ENCODE results near the gene TLE1. TPM values are rescaled to one million over a fixed set of nuclear protein-coding genes. Genes with fewer than 3 reads are reported as not detected.

Gene TLE1
- total and polyA plus RNA-seq, 10 of the 15 experiments (the other 5 are each of a cell fraction or from before 2014, with no cell fraction given), result 0.04 to 0.23 (median 0.10) TPM; not detected in 6

DNA sequence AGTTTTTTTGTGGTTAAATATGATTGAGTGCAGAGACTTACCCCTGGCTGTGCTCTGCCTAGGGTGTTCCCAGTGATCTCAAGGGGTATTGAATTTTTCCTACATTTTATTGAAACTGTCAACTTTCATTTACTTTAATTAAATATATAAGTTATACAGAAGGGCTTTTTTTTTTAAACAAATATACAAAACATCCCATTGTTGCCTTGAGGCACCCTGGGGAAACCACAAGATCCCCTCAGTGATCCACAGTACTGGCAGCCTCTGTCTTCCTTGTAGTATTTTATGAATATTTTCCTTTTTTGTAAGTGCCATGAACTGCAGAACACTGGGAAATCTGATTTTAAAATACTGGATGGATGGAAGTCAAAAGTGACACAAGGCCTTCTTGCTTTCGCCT lies 123.7 kb downstream of the TLE1 start:
- BruUV-seq (replicated peaks), result no TSS peak
- H2AFZ ChIP-seq (ENCODE audit: control insufficient read depth, low read depth, low read length), result no peak overlapping the region
- WGBS (ENCODE audit: insufficient coverage, insufficient replicate concordance, low lambda C conversion rate, missing lambda C conversion rate), result 44% methylated on average over 1 of the region's 1 CpG
- RAD21 ChIA-PET (ENCODE audit: unreplicated experiment), result no interaction called here
- no peaks in the 10 kb centered on the region for H3K36me3 ChIP-seq (ENCODE audit: control insufficient read depth in 2 of 2, insufficient read depth in 2 of 2, low read length in 1 of 2)
- no peak overlapping the region for H3K9ac ChIP-seq (ENCODE audit: control insufficient read depth, insufficient read depth, low read length)
- no peaks in the 10 kb centered on the region for H3K4me1 ChIP-seq (ENCODE audit: control insufficient read depth, insufficient read depth, low read length)
- CTCF ChIA-PET, result no interaction called here
- H3K79me2 ChIP-seq (ENCODE audit: control insufficient read depth, insufficient read depth, low read length), result no peaks in the 10 kb centered on the region
- TF ChIP-seq SREBF2 (IDR thresholded peaks at IDR 0.05; ENCODE audit: low read length), result no peak
- no peak for TF ChIP-seq TAF1 (IDR thresholded peaks at IDR 0.05; ENCODE audit: borderline replicate concordance, low read depth, low read length)
- no peak for TF ChIP-seq TBL1XR1 (IDR thresholded peaks at IDR 0.05; ENCODE audit: low read depth, low read length)
- no peak for TF ChIP-seq GABPA (IDR thresholded peaks at IDR 0.05; ENCODE audit: low read depth)
- TF ChIP-seq, protein P1, sequence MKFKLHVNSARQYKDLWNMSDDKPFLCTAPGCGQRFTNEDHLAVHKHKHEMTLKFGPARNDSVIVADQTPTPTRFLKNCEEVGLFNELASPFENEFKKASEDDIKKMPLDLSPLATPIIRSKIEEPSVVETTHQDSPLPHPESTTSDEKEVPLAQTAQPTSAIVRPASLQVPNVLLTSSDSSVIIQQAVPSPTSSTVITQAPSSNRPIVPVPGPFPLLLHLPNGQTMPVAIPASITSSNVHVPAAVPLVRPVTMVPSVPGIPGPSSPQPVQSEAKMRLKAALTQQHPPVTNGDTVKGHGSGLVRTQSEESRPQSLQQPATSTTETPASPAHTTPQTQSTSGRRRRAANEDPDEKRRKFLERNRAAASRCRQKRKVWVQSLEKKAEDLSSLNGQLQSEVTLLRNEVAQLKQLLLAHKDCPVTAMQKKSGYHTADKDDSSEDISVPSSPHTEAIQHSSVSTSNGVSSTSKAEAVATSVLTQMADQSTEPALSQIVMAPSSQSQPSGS (IDR thresholded peaks at IDR 0.05; ENCODE audit: low read length), result no peak
- TF ChIP-seq JUND (IDR thresholded peaks at IDR 0.05; ENCODE audit: low read depth, low read length), result no peak
- no peak for TF ChIP-seq SUPT20H (IDR thresholded peaks at IDR 0.05; ENCODE audit: borderline replicate concordance, control insufficient read depth, low read depth, low read length)
- no peak overlapping the region for H3K4me3 ChIP-seq
- POLR2A ChIA-PET, result no interaction called here
- SMC1A ChIA-PET (ENCODE audit: uncharacterized antibody, unreplicated experiment), result no interaction called here
- in situ Hi-C loops (cut with MboI) (no loop called here), intact Hi-C loops (cut with micrococcal nuclease; ENCODE audit: unreplicated experiment) (no loop called here)
- no peaks in the 10 kb centered on the region for H3K9me3 ChIP-seq (replicated peaks; ENCODE audit: control insufficient read depth, insufficient read depth, low read length)
- H3K27me3 ChIP-seq (replicated peaks in 1 of 2; ENCODE audit: control insufficient read depth in 2 of 2, insufficient read depth in 2 of 2, low read length in 1 of 2), result no peaks in the 10 kb centered on the region
- H4K20me1 ChIP-seq (ENCODE audit: control insufficient read depth, insufficient read depth), result no peaks in the 10 kb centered on the region
- no peak for ATAC-seq
- no peak for DNase-seq (ENCODE audit: low read depth, low spot score)
- FAIRE-seq, result no peak
- H3K27ac ChIP-seq (ENCODE audit: control insufficient read depth, insufficient read depth), result no peak overlapping the region
- H3K4me2 ChIP-seq (ENCODE audit: control insufficient read depth, insufficient read depth), result no peak overlapping the region

DNA sequence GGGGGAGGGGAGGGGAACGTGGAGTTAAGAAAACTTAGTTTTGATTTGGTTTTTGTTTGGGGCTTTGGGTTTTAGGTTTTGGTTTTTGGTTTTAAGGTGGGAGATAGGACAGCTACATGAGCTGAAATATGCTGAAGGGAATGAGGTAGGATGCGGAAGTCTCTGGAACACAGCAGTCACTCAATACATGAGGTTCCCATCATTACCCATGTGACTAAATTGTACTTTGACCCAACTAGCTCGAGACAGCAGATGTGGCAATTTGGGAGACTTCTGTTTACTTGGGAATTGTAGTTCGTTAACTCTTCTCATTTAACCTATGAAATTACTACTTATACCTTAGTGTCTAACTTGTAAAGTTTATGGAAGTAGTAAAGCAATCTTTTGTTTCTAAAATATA lies 124.2 kb downstream of the TLE1 start:
- intact Hi-C loops (cut with micrococcal nuclease; ENCODE audit: unreplicated experiment), result no loop called here
- no peaks in the 10 kb centered on the region for H4K20me1 ChIP-seq (ENCODE audit: control insufficient read depth, insufficient read depth)
- H3K27me3 ChIP-seq (replicated peaks in 1 of 2; ENCODE audit: control insufficient read depth in 2 of 2, insufficient read depth in 2 of 2, low read length in 1 of 2), result no peaks in the 10 kb centered on the region
- H3K36me3 ChIP-seq (ENCODE audit: control insufficient read depth in 2 of 2, insufficient read depth in 2 of 2, low read length in 1 of 2), result no peaks in the 10 kb centered on the region
- H2AFZ ChIP-seq (ENCODE audit: control insufficient read depth, low read depth, low read length), result no peak overlapping the region
- ATAC-seq (no peak), DNase-seq (ENCODE audit: low read depth, low spot score) (no peak), FAIRE-seq (no peak)
- H3K9ac ChIP-seq (ENCODE audit: control insufficient read depth, insufficient read depth, low read length), result no peak overlapping the region
- ChIA-PET SMC1A (ENCODE audit: uncharacterized antibody, unreplicated experiment) (no interaction called here), CTCF (interaction anchor here (0.7 kb wide), 1 partner anchor 237 kb away, joined by 3 read pairs; no protein-coding TSS in a partner anchor), RAD21 (ENCODE audit: unreplicated experiment) (no interaction called here), POLR2A (no interaction called here)
- TF ChIP-seq, protein P1 (IDR thresholded peaks at IDR 0.05; ENCODE audit: low read length), result no peak
- 38% methylated on average over 3 of the region's 4 CpGs for WGBS (ENCODE audit: insufficient coverage, insufficient replicate concordance, low lambda C conversion rate, missing lambda C conversion rate)
- BruUV-seq (replicated peaks), result no TSS peak
- no peaks in the 10 kb centered on the region for H3K9me3 ChIP-seq (replicated peaks; ENCODE audit: control insufficient read depth, insufficient read depth, low read length)
- in situ Hi-C loops (cut with MboI), result no loop called here
- H3K79me2 ChIP-seq (ENCODE audit: control insufficient read depth, insufficient read depth, low read length), result no peaks in the 10 kb centered on the region
- no peak overlapping the region for H3K4me3 ChIP-seq
- H3K27ac ChIP-seq (ENCODE audit: control insufficient read depth, insufficient read depth), result no peak overlapping the region
- H3K4me2 ChIP-seq (ENCODE audit: control insufficient read depth, insufficient read depth), result no peak overlapping the region
- no peaks in the 10 kb centered on the region for H3K4me1 ChIP-seq (ENCODE audit: control insufficient read depth, insufficient read depth, low read length)

All from GM12878 (cell line).